Measurements from ENCODE around the gene DCTN1.
"Not testable (repeated sequence)": the region's sequence is repeated elsewhere in the genome, so short reads cannot be mapped to it uniquely, and the experiment has no call there.

Gene DCTN1
- total RNA-seq = 95.3 to 132 reads per million in 2 donors

DNA sequence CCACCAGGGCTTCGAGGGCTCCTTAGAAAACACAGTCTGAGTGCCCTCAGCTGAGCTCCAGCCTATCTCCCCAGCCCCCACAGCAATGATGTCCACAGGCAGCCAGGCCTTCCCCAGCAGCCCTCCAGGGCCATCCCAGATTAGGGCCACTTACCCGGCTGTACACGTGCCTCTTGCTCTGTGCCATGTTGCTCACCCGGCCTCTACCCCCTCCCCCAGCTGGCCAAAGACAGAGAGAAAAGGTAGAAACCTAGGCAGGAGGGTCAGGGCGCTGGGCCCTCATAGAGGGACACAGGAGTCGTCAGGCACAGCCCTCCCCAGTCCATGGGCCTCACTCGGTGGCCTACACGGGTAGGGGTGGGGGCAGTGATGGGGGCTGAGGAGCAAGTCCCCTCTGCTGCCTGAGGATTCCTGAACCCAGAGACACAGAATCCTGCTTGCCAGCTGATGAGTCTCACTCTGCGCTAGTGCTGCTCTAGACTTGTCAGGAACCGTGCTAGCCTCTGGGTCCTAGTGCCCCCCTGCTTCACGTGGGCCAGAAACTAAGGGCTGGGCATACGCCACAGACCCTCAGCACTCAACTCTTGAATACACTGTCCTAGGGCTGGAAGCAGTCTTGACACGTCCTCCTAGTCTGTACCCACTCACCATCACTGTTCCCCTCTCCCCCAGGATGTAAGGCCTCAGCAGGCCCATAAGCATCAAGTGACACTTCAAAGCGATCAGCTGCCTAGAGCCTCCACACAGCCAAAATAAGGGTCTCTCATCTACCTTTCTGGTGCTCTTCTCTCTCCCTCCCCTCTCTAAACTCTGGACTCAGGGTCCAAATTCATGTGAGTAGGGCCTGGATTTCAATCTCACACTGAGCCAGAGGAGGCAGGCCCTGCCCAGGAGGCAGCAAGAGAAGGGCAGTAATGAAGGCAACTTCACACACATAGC lies at the start of gene DCTN1:
Gene DCTN1 (minus strand): TSS at position 461 of the 939 bp plus-strand sequence. CDS start 274 bp downstream, at position 187.
- no peak for DNase-seq

DNA sequence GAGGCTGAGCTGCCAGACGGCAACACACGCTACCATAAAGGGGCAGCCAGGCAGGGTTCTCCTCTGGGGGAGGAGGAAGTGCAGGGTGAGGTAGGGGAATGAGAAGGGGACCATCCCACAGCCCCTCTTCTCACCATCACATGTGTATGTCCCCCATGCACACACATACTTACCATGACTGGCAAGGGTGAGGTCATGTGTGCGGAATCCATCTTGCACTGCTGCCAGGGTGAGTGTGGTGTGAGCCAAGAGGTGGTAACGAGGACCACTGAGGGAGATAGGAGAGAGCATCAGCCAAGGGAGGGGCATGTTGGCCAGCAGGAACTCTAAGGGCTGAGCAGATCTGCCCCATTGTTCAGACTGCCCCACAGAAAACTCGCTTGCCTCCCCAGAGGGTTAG lies 48.6 kb upstream of the DCTN1 start:
- no peak for DNase-seq

DNA sequence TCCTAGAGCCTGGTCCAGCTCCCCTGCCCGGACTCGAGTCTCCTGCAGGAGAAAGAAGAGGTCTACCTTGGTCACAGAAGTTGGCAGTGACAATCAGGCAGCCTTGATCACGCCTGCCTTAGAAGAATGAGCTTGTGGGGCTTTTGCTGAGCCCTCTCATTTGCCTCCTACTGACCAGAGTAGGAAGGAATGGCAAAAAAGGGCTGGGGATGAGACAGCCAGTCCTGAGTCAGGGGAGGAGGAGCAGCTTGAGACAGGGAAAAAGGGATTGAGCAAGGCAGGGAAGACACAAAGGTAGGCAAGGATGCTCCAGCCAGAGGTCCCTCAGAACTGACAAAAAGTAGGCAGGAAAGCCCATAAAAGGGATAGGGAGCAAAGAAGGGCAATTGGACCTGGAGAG lies 47.4 kb upstream of the DCTN1 start:
- no peak for DNase-seq

DNA sequence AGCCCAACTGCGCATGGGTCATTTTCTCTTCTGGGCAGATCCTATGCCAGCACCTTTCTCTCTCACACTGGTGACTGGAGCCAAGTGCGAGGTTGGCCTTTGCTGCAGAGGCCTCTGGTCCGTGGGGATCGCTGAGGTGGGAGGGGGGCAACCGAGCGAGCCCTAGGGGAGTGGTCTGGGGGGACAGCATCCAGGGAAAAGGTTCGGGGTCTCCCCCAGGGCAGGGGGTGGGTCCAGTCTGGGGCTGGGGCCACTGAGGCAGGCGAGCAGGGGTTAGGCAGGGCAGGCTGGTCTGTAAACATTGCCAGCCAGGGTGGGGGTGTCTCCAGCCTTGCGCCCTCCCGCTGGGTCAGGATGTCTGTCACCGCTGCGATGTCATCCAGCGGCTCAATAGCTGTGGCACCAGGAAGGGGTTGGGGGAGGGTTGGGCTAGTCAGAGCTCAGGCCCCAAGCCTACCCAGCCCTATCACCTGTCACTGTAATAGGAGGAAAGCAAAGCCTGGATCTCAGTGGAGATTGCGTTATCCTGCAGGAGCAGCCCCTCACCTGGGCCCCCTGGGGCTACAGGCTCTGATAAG lies 46.2 kb upstream of the DCTN1 start:
- DNase-seq = no peak

GRCh38 chr2:74425523-74425922 lies 45.4 kb upstream of the DCTN1 start:
- DNase-seq = no peak

GRCh38 chr2:74424995-74425406 lies 44.9 kb upstream of the DCTN1 start:
- DNase-seq = no peak

- no peak for DNase-seq
These were observed 44.3 kb upstream of the DCTN1 start for GRCh38 chr2:74424139-74424992.

DNA sequence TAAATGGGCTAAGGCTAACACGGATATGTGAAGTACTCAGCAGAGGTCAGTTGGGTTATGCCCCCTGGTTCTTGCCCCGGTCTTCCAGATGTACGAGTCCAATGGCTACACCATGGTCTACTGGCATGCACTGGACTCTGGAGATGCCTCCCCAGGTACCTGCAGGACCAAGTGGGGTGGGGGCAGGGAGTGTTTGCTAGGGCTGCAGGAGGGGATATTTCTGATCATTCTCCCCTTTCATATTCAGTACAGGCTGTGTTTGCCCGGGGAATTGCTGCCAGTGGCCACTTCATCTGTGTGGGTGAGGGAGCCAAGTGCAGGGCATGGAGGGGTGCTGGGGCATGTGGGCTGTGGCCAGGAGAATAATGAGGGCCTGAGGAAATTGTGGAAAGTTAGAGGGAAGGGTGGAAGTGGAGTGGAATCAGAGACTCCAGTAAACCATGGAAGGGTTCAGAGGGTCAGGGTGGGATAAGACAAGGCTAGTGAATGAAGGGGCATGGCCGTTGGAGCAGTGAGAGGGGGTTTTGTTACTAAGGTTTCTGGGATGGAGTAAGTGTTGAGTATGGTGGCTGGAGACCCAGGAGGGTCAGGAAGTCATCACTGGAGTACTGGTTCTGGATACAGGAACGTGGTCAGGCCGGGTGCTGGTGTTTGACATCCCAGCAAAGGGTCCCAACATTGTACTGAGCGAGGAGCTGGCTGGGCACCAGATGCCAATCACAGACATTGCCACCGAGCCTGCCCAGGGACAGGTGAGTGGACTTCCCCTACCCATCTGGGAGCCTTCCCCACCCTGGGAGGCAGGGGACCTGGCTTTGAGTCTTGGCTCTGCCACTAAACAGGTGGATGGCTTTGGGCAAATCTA lies 43.4 kb upstream of the DCTN1 start:
- DNase-seq = no peak

- DNase-seq = peak; percentile 85
These were observed 41.2 kb upstream of the DCTN1 start, which contains the start of the genes C2orf81 and WDR54 for GRCh38 chr2:74421221-74421870. Gene C2orf81, minus strand, starts transcription at chr2:74421619. Its CDS starts 59 bp downstream, at chr2:74421560. Gene WDR54, plus strand, starts transcription at chr2:74421730. Its CDS starts 424 bp downstream, at chr2:74422154.

DNA sequence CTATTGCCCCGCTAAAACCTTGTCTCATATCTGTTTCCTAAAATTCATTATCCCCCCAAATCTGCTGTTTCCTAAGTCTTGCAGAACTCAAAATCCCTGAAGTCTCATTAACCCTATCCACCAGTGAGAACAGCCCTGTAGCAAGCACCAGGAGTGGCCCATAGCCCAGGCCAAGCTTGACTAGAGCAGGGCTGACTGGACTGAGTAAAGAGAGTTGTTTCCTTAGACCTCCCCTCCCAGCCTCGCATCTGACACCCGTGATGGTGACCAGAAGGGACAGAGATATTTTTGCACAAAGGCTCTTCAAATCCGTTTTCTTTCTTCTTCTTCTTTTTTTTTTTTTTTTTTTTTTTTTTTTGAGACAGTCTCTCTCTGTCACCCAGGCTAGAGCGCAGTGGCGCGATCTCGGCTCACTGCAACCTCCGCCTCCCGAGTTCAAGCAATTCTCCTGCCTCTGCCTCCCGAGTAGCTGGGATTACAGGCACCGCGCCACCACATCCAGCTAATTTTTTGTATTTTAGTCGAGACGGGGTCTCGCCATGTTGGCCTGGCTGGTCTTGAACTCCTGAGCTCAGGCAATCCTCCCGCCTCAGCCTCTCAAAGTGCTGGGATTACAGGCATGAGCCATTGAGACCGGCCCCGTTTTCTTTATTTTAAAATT lies 40.5 kb upstream of the DCTN1 start:
- DNase-seq = not testable (repeated sequence)

GRCh38 chr2:74420006-74420405 lies 39.9 kb upstream of the DCTN1 start:
- no peak for DNase-seq

DNA sequence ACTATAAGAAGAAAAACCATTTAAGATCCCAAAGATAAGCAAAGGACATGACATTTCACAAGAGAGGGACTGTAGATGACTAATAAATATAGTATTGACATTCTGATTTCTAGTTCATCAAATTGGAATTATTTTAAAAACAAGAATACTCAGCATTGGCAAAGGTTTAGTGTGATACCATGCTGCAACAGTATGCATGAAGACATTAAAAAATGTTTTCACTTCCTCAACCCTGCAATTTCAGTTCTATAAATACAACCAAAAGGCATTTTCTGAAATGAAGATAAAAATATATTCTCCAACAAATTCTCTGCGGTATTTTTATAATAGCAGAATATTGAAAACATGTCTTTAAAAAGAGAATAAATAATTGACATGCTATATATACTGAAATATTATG lies 39.2 kb upstream of the DCTN1 start:
- no peak for DNase-seq

DNA sequence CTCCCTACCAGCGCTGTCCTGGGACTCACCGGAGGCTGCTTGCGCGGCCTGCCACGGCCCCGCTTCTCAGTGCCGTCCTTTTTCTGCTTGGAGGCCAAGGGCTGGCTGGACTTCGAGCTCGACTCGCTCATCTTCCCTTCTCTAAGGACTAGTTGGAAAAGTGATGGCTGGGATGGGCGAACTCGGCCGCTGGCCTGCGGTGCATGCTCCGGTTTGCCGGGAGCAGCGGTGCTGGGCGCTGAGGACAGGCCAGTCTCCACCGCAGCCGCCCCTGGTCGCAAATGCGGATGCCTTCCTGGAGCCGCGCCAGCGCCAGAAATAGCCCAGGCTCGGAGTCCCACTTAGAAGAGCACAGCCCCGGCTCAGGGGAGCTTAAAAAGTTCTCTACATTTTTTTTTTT lies 38.2 kb upstream of the DCTN1 start:
- DNase-seq = no peak

DNA sequence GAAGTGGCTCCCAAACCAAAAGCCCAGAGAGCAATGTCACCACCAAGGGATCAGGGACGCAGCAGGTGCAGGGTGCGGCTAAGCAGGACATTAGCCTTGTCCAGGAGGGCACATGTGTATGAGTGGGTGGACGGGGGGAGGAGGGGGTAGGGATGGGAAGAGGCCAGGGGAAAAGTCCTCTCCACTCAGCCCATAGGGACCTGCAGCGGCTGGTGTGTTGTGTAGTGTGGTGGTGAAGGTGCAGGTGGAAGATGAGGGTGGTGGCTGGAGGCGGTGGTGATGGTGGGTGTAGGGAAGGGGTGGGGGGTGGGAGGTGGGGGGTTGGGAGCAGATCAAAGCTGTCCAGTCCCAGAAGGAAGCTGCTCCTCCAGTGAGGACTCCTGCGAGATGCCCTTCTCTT lies 37.7 kb upstream of the DCTN1 start:
- no peak for DNase-seq

GRCh38 chr2:74417197-74417596 lies 37.1 kb upstream of the DCTN1 start:
- no peak for DNase-seq

DNA sequence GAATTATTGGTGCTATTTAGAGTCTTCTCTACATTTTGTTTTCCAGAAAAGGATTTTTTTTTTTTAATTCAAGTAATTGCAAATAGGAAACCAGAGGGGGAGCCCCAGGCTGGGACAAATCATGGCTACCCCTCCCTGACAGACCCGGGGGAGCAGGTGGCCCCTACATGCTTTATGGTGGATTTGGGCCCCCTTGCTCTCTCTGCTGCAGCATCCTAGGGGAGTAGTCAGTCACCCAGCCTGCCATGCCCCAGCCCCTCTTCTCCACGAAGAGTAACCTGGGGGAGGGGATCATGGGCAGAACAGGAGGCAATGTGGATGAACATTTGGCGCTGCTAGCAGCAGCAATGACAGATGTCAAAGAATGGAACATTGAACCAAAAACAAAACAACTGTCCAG lies 36.7 kb upstream of the DCTN1 start:
- no peak for DNase-seq

DNA sequence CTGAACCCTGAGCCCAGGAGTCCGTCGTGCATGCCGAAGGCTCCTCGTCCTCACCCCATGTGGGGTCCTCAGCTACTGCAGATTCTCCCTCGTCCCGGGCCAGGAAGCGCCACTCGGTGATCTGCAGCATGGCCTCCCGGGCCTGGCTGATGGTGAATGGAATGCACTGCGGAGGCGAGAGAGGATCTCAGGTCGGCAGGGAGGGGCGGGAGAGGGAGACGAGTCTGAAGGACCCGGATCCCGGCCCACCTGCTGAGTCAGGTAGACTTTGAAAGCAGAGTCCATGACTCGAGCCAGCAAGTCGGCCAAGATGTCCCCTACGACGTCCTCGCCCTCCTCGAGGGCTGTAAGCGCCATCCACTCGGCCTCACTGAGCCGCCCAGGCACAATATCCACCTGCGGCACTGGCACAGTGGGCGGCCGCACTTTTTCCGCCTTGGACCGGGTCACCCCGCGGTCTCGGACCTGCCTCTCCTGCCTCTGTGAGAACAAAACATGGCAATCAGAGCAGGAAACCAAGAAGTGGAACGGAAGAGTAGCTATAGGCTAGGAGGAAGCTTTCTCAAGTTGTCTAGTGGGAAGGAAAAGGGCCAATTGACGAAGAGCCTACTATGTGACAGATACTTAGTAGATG lies 35.8 kb upstream of the DCTN1 start:
- no peak for DNase-seq

DNA sequence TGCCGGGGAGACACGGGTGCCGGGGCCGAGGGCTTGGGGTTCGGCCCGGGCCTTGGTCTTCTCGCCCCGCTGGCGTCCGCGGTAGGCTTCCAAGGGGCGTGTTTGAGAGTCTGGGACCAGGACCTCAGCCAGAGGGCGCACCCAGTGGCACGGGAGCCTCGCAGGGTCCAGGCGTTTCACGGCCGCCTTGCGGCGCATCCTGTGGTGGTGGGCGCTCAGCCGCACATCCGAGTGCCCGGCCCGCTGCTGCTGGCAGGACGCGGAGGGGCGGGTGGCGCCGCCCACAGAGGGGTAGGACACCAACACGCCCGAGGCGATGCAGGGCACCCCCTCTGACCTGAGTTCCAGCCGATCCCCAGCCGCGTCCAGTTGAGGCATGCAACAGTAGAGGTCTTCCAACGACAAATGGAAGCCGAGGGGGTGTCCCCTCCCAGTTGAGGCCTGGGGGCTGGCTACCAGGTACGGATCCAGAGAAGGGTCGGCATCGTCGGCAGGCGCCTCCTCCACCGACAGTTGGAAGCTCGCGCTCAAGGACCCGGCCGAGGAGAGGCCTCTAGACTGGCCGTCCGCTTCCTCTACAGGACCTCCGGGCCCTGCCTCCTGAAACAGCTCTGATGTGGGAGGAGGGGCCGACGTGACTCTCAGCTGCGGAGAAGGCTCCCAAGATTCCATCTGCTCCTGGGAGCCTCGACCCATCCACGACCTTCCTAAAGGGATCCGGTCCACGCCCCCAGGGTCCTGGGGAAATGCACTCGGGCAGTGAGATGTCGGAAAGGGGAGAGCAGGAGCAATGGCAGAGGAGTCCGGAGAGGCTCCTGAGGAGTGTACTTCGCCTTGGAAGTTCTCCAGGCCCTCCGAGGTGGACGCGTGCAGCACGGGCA lies 35.0 kb upstream of the DCTN1 start:
- DNase-seq = no peak

DNA sequence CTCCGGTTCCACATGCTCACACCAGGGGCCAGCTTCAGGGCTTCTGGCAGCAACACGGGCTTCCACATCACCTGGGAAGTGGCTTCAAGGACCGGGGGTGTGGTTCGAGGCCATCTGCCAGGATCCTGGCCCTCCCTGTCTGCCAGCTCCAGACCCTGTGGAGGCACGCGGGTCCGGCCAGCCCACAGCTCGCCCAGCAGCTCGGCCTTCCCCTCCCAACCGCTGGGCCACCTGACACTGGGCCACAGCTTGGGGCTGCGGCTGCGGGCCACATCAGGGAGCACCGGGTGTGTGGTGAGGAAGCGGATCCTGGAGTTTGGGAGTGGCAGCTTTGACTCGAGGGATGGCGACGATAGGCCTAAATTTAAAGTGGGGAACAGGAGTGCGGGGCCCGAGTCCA lies 34.3 kb upstream of the DCTN1 start:
- no peak for DNase-seq
